Measurements from ENCODE around the gene DSP. TPM values are rescaled to one million over a fixed set of nuclear protein-coding genes. Genes with fewer than 3 reads are reported as not detected.

Gene DSP
- total and polyA plus RNA-seq, 10 donors = 0.72 to 27.6 (median 15.0) TPM

- no peak for DNase-seq
- Histone ChIP-seq H3K36me3 (peaks cover 0 to 20% (median 0%) of the 10 kb centered on the region in 6 donors), H3K9me3 (no peaks in the 10 kb centered on the region), H3K27me3 (replicated peaks in 1 of 7) (peaks cover 0 to 11% (median 0%) of the 10 kb centered on the region in 7 donors), H3K4me1 (no peaks in the 10 kb centered on the region), H3K4me3 (no peak overlapping the region), H3K27ac (no peak overlapping the region)
- 88 to 96% (median 92%) methylated on average over 19 of the region's 19 CpGs for WGBS, 5 donors
- TF ChIP-seq POLR2AphosphoS5 (IDR thresholded peaks at IDR 0.05) (no peak), CTCF (IDR thresholded peaks at IDR 0.05 in 8 of 11, conservative IDR thresholded peaks at IDR 0.05 in 3 of 11) (no peak), POLR2A (IDR thresholded peaks at IDR 0.05) (no peak)
- intact Hi-C loops (cut with DNase I; ENCODE audit: low total_unique reads) = no loop called here
These were observed 19.9 kb downstream of the DSP start for GRCh38 chr6:7561153-7561964.

GRCh38 chr6:7562769-7563168 lies 21.3 kb downstream of the DSP start:
- intact Hi-C loops (cut with DNase I; ENCODE audit: low total_unique reads) = no loop called here
- Histone ChIP-seq H3K4me1 (no peaks in the 10 kb centered on the region), H3K27me3 (replicated peaks in 1 of 7) (peaks cover 0 to 11% (median 0%) of the 10 kb centered on the region in 7 donors), H3K27ac (no peak overlapping the region), H3K9me3 (no peaks in the 10 kb centered on the region), H3K4me3 (no peak overlapping the region), H3K36me3 (peaks cover 0 to 34% (median 1%) of the 10 kb centered on the region in 6 donors)
- no peak for DNase-seq
- TF ChIP-seq POLR2A (IDR thresholded peaks at IDR 0.05) (no peak), CTCF (IDR thresholded peaks at IDR 0.05 in 8 of 11, conservative IDR thresholded peaks at IDR 0.05 in 3 of 11) (no peak), POLR2AphosphoS5 (IDR thresholded peaks at IDR 0.05) (no peak)
- WGBS, 5 donors = 59 to 91% (median 84%) methylated on average over 4 of the region's 4 CpGs

GRCh38 chr6:7566107-7566506 lies 24.6 kb downstream of the DSP start:
- H3K9me3 ChIP-seq = no peaks in the 10 kb centered on the region

More at GRCh38 chr6:7566107-7566506, 24.6 kb downstream of the DSP start:
- Histone ChIP-seq H3K36me3 (peaks cover 0 to 57% (median 5%) of the 10 kb centered on the region in 6 donors), H3K27me3 (replicated peaks in 1 of 7) (peaks cover 0 to 19% (median 0%) of the 10 kb centered on the region in 7 donors), H3K27ac (no peak overlapping the region), H3K4me1 (no peaks in the 10 kb centered on the region), H3K4me3 (no peak overlapping the region)
- TF ChIP-seq POLR2AphosphoS5 (IDR thresholded peaks at IDR 0.05) (no peak), POLR2A (IDR thresholded peaks at IDR 0.05) (no peak), CTCF (IDR thresholded peaks at IDR 0.05 in 8 of 11, conservative IDR thresholded peaks at IDR 0.05 in 3 of 11) (no peak)
- DNase-seq = no peak
- WGBS, 5 donors = 84 to 97% (median 88%) methylated on average over 2 of the region's 2 CpGs
- intact Hi-C loops (cut with DNase I; ENCODE audit: low total_unique reads) = no loop called here

All from spleen (tissue), 11 donors.